Stimulated activated naive CD8-positive, alpha-beta T cell treated with anti-CD3 and anti-CD28 coated beads, Interleukin-15, Interleukin-2, amounts not matched to agents 100 ng/mL and 50 ng/mL, for 24 hours (primary cell): ENCODE results near the gene RRAS2.

Experiments
- H3K27ac Mint-ChIP-seq: one replicate; pipeline ENCODE4 v1.8.0; 2021; ENCODE audit warnings: mild to moderate bottlenecking, mixed read lengths
- H3K27me3 Mint-ChIP-seq: one replicate; pipeline ENCODE4 v1.8.0; 2021; ENCODE audit warnings: mixed read lengths
- H3K36me3 Mint-ChIP-seq: one replicate; pipeline ENCODE4 v1.8.0; 2021; ENCODE audit warnings: low read depth, mixed read lengths
- H3K4me1 Mint-ChIP-seq: one replicate; pipeline ENCODE4 v1.8.0; 2021; ENCODE audit warnings: low read depth, mixed read lengths
- H3K4me3 Mint-ChIP-seq: one replicate; pipeline ENCODE4 v1.8.0; 2021; ENCODE audit warnings: mild to moderate bottlenecking, mixed read lengths
- H3K9me3 Mint-ChIP-seq: one replicate; pipeline ENCODE4 v1.8.0; 2021; ENCODE audit warnings: mixed read lengths

Gene RRAS2

DNA sequence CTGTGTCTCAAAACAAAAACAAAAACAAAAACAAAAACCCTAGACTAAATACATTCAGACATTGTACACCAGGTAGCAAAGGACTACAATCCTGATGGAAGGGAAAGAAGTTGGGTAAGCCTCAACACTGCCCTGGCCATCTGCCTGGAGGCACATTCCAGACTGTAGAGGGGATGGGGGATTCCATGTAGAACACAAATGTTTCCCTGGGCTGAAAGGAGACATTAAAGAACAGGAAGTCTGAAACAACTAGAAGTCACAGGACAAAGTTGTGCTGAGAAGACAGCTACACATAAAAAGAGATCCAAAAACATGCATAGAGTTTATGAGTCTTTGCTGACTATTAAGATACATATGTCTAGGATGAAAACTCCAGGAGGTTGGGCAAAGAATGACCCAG, 83.9 kb downstream of the RRAS2 start:
- H3K27ac Mint-ChIP-seq: no peak overlapping the region
- H3K9me3 Mint-ChIP-seq: no peaks in the 10 kb centered on the region
- H3K27me3 Mint-ChIP-seq: no peaks in the 10 kb centered on the region
- H3K4me1 Mint-ChIP-seq: peaks cover 29% of the 10 kb centered on the region
- H3K4me3 Mint-ChIP-seq: no peak overlapping the region
- H3K36me3 Mint-ChIP-seq: peaks cover 35% of the 10 kb centered on the region

- H3K27me3 Mint-ChIP-seq: no peaks in the 10 kb centered on the region
- no peak overlapping the region for H3K27ac Mint-ChIP-seq
- no peak overlapping the region for H3K4me3 Mint-ChIP-seq
- H3K4me1 Mint-ChIP-seq: peaks cover 34% of the 10 kb centered on the region
- H3K36me3 Mint-ChIP-seq: peaks cover 27% of the 10 kb centered on the region
- H3K9me3 Mint-ChIP-seq: no peaks in the 10 kb centered on the region
Observed at GRCh38 chr11:14273895-14274294, 85.1 kb downstream of the RRAS2 start.

DNA sequence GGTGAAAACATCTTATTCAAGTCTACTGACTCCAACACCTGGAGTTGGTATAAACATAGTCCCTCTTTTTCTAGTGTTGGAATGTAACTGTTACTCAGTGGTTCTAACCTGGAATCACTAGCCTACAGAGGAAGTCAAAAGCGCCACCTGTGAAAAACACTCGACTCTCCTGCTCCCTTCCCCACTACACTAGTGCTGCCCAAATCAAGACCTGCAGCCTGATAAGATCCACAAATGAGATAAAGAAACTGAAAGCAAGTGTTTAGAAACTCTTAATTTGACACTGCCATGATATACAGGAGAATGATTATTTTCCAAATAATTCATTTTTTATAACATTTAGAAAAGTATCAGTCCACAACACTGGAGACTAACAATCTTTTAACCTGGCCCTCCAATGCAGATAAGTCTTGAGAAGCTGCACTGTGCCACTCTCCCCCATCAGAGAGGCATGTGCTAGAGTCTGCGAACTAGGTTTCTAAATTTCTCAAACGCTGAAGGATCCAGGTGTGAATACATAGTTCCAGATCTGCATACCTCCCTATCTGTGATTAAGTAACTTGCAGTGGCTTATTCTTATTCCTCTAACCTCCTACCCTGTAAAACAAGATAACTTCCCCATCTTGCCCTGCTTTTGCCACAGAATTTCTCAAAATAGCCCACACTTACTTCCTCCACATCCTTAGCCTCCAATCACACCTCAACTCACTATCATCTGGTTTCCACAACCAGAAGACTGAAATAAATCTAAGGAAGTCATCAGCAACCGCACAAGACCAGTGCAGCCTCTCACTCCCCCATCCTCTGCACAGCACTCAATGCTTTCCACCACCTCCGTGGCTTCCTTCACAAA, 88.1 kb downstream of the RRAS2 start:
- Mint-ChIP-seq H3K4me3 (peak overlapping the region; percentile 50), H3K36me3 (peaks cover 32% of the 10 kb centered on the region), H3K27ac (peak overlapping the region; percentile 77), H3K9me3 (no peaks in the 10 kb centered on the region), H3K27me3 (no peaks in the 10 kb centered on the region), H3K4me1 (peaks cover 29% of the 10 kb centered on the region)

GRCh38 chr11:14269692-14270573, 89.0 kb downstream of the RRAS2 start:
- peaks cover 29% of the 10 kb centered on the region for H3K4me1 Mint-ChIP-seq
- H3K9me3 Mint-ChIP-seq: peaks cover 3% of the 10 kb centered on the region
- peaks cover 33% of the 10 kb centered on the region for H3K36me3 Mint-ChIP-seq
- H3K27me3 Mint-ChIP-seq: no peaks in the 10 kb centered on the region
- no peak overlapping the region for H3K27ac Mint-ChIP-seq
- no peak overlapping the region for H3K4me3 Mint-ChIP-seq

DNA sequence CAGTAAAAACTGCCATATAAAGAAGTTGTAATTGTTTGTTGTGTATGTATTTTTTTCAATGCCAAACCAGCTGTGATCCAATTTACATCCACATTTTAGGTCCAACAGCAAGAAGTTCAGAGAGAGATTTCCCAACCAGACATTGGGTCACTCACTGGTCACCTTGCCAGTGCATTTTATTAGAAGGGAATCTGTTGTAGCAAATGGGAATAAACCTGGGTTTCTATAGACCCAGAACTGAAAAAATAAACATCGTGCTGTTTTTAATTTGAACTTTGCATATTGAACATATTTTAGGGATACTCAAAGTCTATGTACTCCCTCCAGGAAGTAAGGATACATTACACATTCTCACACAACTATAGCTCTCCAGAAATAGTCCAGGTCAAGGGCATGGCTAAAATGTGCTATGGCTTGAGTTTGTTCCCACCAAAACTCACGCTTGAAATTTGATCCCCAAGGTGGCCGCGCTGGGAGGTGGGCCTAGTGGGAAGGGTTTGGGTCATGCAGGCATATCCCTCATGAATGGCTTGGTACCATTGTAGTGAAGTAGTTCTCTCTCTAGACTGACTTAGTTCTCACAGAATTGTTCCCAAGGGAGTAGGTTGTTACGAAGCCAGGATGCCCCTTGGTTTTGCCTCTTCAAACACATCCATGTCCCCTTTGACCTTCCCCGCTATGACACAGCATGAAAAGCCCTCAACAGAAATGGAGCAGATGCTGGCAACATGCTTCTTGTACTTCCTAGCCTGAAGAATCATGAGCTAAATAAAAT, 90.9 kb downstream of the RRAS2 start:
- Mint-ChIP-seq H3K36me3 (peaks cover 27% of the 10 kb centered on the region), H3K4me3 (no peak overlapping the region), H3K27me3 (no peaks in the 10 kb centered on the region), H3K9me3 (peaks cover 3% of the 10 kb centered on the region), H3K4me1 (peaks cover 29% of the 10 kb centered on the region), H3K27ac (no peak overlapping the region)

DNA sequence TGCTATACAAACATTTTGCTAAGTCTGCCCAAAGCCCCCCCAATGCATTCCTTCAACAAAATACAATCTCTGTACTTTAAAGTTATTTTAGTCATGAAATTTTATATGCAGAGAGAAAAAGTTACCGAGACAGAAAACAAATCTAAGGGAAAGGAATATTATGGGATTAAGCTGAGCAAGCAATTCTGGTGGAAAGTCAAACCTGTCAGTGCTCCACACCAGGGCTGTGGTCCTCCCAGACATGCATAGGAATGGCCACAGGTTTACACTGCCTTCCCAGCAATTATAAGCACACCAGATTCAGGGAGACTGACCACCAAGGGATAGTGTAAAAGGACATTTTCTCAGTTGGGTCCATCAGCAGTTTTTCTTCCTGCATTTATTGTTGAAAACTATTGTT, 92.4 kb downstream of the RRAS2 start:
- Mint-ChIP-seq H3K4me1 (peaks cover 20% of the 10 kb centered on the region), H3K4me3 (no peak overlapping the region), H3K36me3 (peaks cover 35% of the 10 kb centered on the region), H3K27ac (no peak overlapping the region), H3K27me3 (no peaks in the 10 kb centered on the region), H3K9me3 (peaks cover 3% of the 10 kb centered on the region)

DNA sequence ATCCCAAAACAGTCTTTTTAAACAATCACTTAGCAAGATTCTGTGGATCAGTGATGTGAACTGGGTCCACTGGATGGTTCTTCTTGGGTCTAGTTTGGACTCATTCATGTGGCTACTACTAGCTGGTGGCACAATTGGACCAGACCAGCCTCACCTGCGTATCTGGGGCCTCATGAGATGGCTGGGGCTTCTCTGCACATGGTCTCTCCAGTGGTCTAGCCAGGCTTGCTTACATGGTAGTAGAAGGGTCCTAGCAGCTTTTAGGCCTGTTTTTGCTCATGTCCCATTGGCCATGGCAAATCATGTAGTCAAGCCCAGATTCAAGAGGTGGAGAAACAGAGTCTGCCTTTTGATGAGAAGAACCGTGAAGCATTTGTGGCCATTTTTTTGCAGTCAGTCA, 94.0 kb downstream of the RRAS2 start:
- H3K9me3 Mint-ChIP-seq: peaks cover 3% of the 10 kb centered on the region
- no peak overlapping the region for H3K4me3 Mint-ChIP-seq
- peaks cover 31% of the 10 kb centered on the region for H3K36me3 Mint-ChIP-seq
- H3K4me1 Mint-ChIP-seq: peaks cover 4% of the 10 kb centered on the region
- H3K27ac Mint-ChIP-seq: no peak overlapping the region
- no peaks in the 10 kb centered on the region for H3K27me3 Mint-ChIP-seq

DNA sequence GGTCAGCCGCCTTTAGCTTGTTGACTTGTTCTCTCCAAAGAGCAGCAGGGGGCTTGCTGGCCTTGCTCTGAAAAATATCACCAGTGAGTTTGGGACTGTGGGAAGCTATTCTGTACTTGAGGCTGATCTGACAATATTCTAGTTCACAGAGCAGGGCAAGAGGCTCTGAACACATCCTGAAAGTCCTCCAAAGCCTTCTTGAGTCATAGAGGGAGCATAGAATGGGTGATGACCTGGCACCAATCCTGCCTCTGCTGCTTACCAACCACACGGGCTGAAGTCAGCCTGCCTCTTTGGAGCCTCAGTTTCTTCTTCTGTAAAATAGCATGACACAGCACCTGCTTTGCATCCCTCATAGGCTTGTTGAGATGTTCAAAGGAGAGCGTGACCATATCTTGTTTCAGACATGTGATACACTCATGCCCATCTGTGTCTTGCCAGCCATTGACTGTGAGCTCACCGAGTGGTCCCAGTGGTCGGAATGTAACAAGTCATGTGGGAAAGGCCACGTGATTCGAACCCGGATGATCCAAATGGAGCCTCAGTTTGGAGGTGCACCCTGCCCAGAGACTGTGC, 96.6 kb downstream of the RRAS2 start:
- Mint-ChIP-seq H3K4me1 (no peaks in the 10 kb centered on the region), H3K27me3 (no peaks in the 10 kb centered on the region), H3K36me3 (peaks cover 24% of the 10 kb centered on the region), H3K4me3 (no peak overlapping the region), H3K9me3 (peaks cover 3% of the 10 kb centered on the region), H3K27ac (no peak overlapping the region)

DNA sequence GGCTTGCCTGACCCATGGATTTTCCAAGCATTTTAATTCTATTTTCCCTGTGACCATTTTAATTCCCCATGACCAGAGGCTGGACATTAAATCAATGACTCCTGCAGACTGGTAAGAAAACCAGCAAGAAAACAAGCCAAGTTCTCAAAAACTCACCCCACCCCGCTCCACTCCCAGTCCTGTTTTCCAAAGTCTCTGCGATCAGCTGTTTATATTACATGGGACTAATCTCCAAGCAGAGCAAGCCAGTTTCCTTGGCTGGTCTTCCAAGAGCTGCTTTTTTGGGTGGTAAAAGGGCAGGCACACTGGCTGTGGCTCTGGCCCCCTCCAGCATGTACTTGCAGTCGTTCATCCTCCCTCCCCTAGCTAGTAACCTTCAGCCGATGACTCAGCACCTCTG, 97.9 kb downstream of the RRAS2 start:
- Mint-ChIP-seq H3K4me3 (no peak overlapping the region), H3K9me3 (peaks cover 3% of the 10 kb centered on the region), H3K4me1 (no peaks in the 10 kb centered on the region), H3K27ac (no peak overlapping the region), H3K36me3 (peaks cover 23% of the 10 kb centered on the region), H3K27me3 (no peaks in the 10 kb centered on the region)

GRCh38 chr11:14259878-14260277, 99.1 kb downstream of the RRAS2 start:
- Mint-ChIP-seq H3K36me3 (peaks cover 12% of the 10 kb centered on the region), H3K27ac (no peak overlapping the region), H3K27me3 (no peaks in the 10 kb centered on the region), H3K9me3 (no peaks in the 10 kb centered on the region), H3K4me1 (no peaks in the 10 kb centered on the region), H3K4me3 (no peak overlapping the region)

- Mint-ChIP-seq H3K9me3 (no peaks in the 10 kb centered on the region), H3K27me3 (no peaks in the 10 kb centered on the region), H3K4me1 (no peaks in the 10 kb centered on the region), H3K4me3 (no peak overlapping the region), H3K27ac (no peak overlapping the region), H3K36me3 (peaks cover 7% of the 10 kb centered on the region)
Observed at GRCh38 chr11:14259186-14259784, 99.7 kb downstream of the RRAS2 start.

GRCh38 chr11:14258221-14258935, 100.6 kb downstream of the RRAS2 start:
- Mint-ChIP-seq H3K27ac (no peak overlapping the region), H3K9me3 (no peaks in the 10 kb centered on the region), H3K36me3 (peaks cover 7% of the 10 kb centered on the region), H3K27me3 (no peaks in the 10 kb centered on the region), H3K4me3 (no peak overlapping the region), H3K4me1 (no peaks in the 10 kb centered on the region)

- Mint-ChIP-seq H3K27ac (no peak overlapping the region), H3K4me1 (no peaks in the 10 kb centered on the region), H3K4me3 (no peak overlapping the region), H3K36me3 (no peaks in the 10 kb centered on the region), H3K9me3 (no peaks in the 10 kb centered on the region), H3K27me3 (no peaks in the 10 kb centered on the region)
Observed at GRCh38 chr11:14255238-14255534, 103.8 kb downstream of the RRAS2 start.
